ENCODE results near the gene RNF167. TPM values are rescaled to one million over a fixed set of nuclear protein-coding genes. Genes with fewer than 3 reads are reported as not detected.

RNF167 gene
- total and polyA plus RNA-seq, 2 donors from 2014 or later: 95.0 to 188 TPM

- H3K9me3 ChIP-seq (ENCODE audit: control insufficient read depth in 2 of 3, insufficient read depth in 1 of 3, low read length in 3 of 3): no peaks in the 10 kb centered on the region
- no peak for FAIRE-seq
- peaks cover 0 to 11% (median 8%) of the 10 kb centered on the region in 3 donors for H3K4me1 ChIP-seq (ENCODE audit: control insufficient read depth in 2 of 3, insufficient read depth in 2 of 3, low read depth in 1 of 3, low read length in 3 of 3)
- TF ChIP-seq CTCF (IDR thresholded peaks at IDR 0.05; ENCODE audit: borderline replicate concordance, extremely low read depth, insufficient read depth): no peak
- H3K27ac ChIP-seq (ENCODE audit: low read depth in 2 of 2, low read length in 2 of 2): no peak overlapping the region
- peaks cover 0 to 10% (median 7%) of the 10 kb centered on the region in 3 donors for H3K36me3 ChIP-seq (ENCODE audit: control insufficient read depth in 2 of 3, insufficient read depth in 3 of 3, low read length in 3 of 3)
- no peak overlapping the region for H3K4me3 ChIP-seq (ENCODE audit: low read length in 3 of 3)
- DNase-seq: no peak
- intact Hi-C loops (cut with DNase I): no loop called here
- no peak overlapping the region for H3K9ac ChIP-seq (ENCODE audit: low read length in 3 of 3)
- H3K27me3 ChIP-seq (ENCODE audit: control insufficient read depth, insufficient read depth, low read length): no peaks in the 10 kb centered on the region
These were observed 15.0 kb downstream of the RNF167 start for GRCh38 chr17:4955091-4955490.

GRCh38 chr17:4956493-4957061, 16.5 kb downstream of the RNF167 start:
- no peak for TF ChIP-seq CTCF (IDR thresholded peaks at IDR 0.05; ENCODE audit: borderline replicate concordance, extremely low read depth, insufficient read depth)
- no peak for FAIRE-seq
- Histone ChIP-seq H3K4me1 (ENCODE audit: control insufficient read depth in 2 of 3, insufficient read depth in 2 of 3, low read depth in 1 of 3, low read length in 3 of 3) (no peaks in the 10 kb centered on the region), H3K9ac (ENCODE audit: low read length in 3 of 3) (no peak overlapping the region), H3K27me3 (ENCODE audit: control insufficient read depth, insufficient read depth, low read length) (no peaks in the 10 kb centered on the region), H3K27ac (ENCODE audit: low read depth in 2 of 2, low read length in 2 of 2) (no peak overlapping the region), H3K9me3 (ENCODE audit: control insufficient read depth in 2 of 3, insufficient read depth in 1 of 3, low read length in 3 of 3) (no peaks in the 10 kb centered on the region), H3K4me3 (ENCODE audit: low read length in 3 of 3) (no peak overlapping the region), H3K36me3 (ENCODE audit: control insufficient read depth in 2 of 3, insufficient read depth in 3 of 3, low read length in 3 of 3) (peaks cover 2 to 18% (median 10%) of the 10 kb centered on the region in 3 donors)
- DNase-seq: no peak
- intact Hi-C loops (cut with DNase I): no loop called here

- TF ChIP-seq CTCF (IDR thresholded peaks at IDR 0.05; ENCODE audit: borderline replicate concordance, extremely low read depth, insufficient read depth): no peak
- FAIRE-seq (no peak), DNase-seq (no peak)
- no peaks in the 10 kb centered on the region for H3K9me3 ChIP-seq (ENCODE audit: control insufficient read depth in 2 of 3, insufficient read depth in 1 of 3, low read length in 3 of 3)
- intact Hi-C loops (cut with DNase I): no loop called here
- no peak overlapping the region for H3K27ac ChIP-seq (ENCODE audit: low read depth in 2 of 2, low read length in 2 of 2)
- no peaks in the 10 kb centered on the region for H3K4me1 ChIP-seq (ENCODE audit: control insufficient read depth in 2 of 3, insufficient read depth in 2 of 3, low read depth in 1 of 3, low read length in 3 of 3)
- no peak overlapping the region for H3K4me3 ChIP-seq (ENCODE audit: low read length in 3 of 3)
- no peaks in the 10 kb centered on the region for H3K27me3 ChIP-seq (ENCODE audit: control insufficient read depth, insufficient read depth, low read length)
- H3K36me3 ChIP-seq (ENCODE audit: control insufficient read depth in 2 of 3, insufficient read depth in 3 of 3, low read length in 3 of 3): peaks cover 2 to 18% (median 10%) of the 10 kb centered on the region in 3 donors
- H3K9ac ChIP-seq (ENCODE audit: low read length in 3 of 3): no peak overlapping the region
These were observed 18.0 kb downstream of the RNF167 start for GRCh38 chr17:4958102-4958501.

Data from kidney (tissue), 14 donors.